ENCODE measurements around the gene COL8A2. TPM values are rescaled to one million over a fixed set of nuclear protein-coding genes. Genes with fewer than 3 reads are reported as not detected.
A peak's percentile ranks its signal among the peaks of the same experiment; 100 is the strongest.

Gene COL8A2
- total and polyA plus RNA-seq, 2 experiments from 2014 or later, result 3.2 to 30.5 TPM

DNA sequence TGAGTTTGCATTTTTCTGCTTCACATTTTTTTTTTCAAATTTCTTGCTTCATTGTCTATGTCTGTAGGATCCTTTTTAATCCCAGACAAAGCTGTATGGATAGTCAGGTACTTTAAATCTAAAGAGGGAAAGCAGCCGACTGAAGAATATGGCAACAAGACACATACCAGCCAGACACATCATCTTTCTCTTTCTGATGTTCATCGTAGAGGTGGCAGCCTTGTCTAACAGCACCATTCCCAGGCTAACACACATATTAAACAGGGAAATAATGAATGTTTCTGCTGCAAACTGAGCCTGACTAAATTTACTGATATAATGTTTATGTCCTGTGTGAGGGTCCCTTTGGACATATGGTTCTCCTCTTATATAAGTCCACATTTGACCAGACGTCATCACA, 44.8 kb downstream of the COL8A2 start:
- H3F3A ChIP-seq (ENCODE audit: insufficient read depth), result peaks cover 15% of the 10 kb centered on the region; the same call in 1 of the 2 replicates
- no peak overlapping the region for H3K9ac ChIP-seq
- H3K27ac ChIP-seq, result no peak overlapping the region
- H4K20me1 ChIP-seq (ENCODE audit: insufficient read depth), result no peaks in the 10 kb centered on the region
- 6% methylated on average over 3 of the region's 3 CpGs for WGBS, 2 experiments (ENCODE audit: low coverage in 1 of 2, low lambda C conversion rate in 2 of 2, missing lambda C conversion rate in 2 of 2)
- no peaks in the 10 kb centered on the region for H3K9me2 ChIP-seq (ENCODE audit: insufficient read depth)
- peak overlapping the region; percentile 34 for H2AFZ ChIP-seq
- 0 out of 2 replicates have a peak overlapping the region, but pooled peaks have one; percentile 8 for H3K4me3 ChIP-seq
- peak overlapping the region; percentile 6 for H3K4me2 ChIP-seq (ENCODE audit: unreplicated experiment)
- no peaks in the 10 kb centered on the region for H3K79me2 ChIP-seq (ENCODE audit: insufficient read depth)
- no peaks in the 10 kb centered on the region for H3K27me3 ChIP-seq (replicated peaks; ENCODE audit: insufficient read depth)
- in situ Hi-C loops (cut with MboI), result no loop called here
- peak; percentile 50 for DNase-seq
- TF ChIP-seq EZH2 (IDR thresholded peaks at IDR 0.05; ENCODE audit: insufficient read depth, poor library complexity, severe bottlenecking) (no peak), EZH2phosphoT487 (IDR thresholded peaks at IDR 0.05; ENCODE audit: insufficient read depth, low read depth) (no peak)
- no peaks in the 10 kb centered on the region for H3K36me3 ChIP-seq (ENCODE audit: low read depth)
- no peaks in the 10 kb centered on the region for H3K9me3 ChIP-seq (ENCODE audit: low read depth)
- peaks cover 11% of the 10 kb centered on the region for H3K4me1 ChIP-seq (ENCODE audit: insufficient read depth)

DNA sequence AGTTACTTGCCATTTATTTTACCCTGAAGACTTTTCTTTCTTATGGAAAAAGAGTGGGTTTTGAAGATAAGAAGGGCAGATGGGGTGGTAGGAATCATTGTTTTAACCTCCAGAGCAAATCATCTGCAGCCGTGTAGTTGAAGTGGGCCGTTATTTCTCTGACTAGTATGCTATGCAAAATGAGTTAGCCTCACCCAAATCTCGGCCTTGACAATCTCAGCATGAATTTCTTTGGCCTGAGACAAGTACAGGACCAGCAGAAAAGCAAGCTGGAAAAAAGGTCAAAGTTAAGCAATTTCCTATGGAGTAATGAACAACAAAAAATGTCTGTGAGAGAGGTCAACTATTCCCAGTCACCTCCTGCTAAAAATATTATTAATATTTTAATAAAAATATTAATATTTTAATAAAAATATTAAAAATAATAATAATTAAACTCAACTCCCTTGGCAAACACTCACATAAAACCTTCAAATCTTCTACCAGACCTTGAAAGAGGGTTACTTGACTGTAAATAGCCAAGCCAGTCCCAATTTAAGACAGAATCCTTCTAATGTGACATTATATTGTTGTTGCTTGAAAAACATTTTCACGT, 47.9 kb downstream of the COL8A2 start:
- H3K9ac ChIP-seq, result no peak overlapping the region
- WGBS, 2 experiments (ENCODE audit: low coverage in 1 of 2, low lambda C conversion rate in 2 of 2, missing lambda C conversion rate in 2 of 2), result 31 to 39% methylated on average over 4 of the region's 4 CpGs
- H3F3A ChIP-seq (ENCODE audit: insufficient read depth), result peaks cover 15% of the 10 kb centered on the region; the same call in 1 of the 2 replicates
- TF ChIP-seq EZH2phosphoT487 (IDR thresholded peaks at IDR 0.05; ENCODE audit: insufficient read depth, low read depth), result no peak
- TF ChIP-seq EZH2 (IDR thresholded peaks at IDR 0.05; ENCODE audit: insufficient read depth, poor library complexity, severe bottlenecking), result no peak
- in situ Hi-C loops (cut with MboI), result no loop called here
- no peak overlapping the region for H3K27ac ChIP-seq
- H4K20me1 ChIP-seq (ENCODE audit: insufficient read depth), result no peaks in the 10 kb centered on the region
- H3K4me3 ChIP-seq, result no peak overlapping the region
- no peaks in the 10 kb centered on the region for H3K9me2 ChIP-seq (ENCODE audit: insufficient read depth)
- H3K36me3 ChIP-seq (ENCODE audit: low read depth), result no peaks in the 10 kb centered on the region
- no peaks in the 10 kb centered on the region for H3K9me3 ChIP-seq (ENCODE audit: low read depth)
- H3K79me2 ChIP-seq (ENCODE audit: insufficient read depth), result no peaks in the 10 kb centered on the region
- H2AFZ ChIP-seq, result no peak overlapping the region
- DNase-seq, result peak; percentile 22
- peaks cover 11% of the 10 kb centered on the region for H3K4me1 ChIP-seq (ENCODE audit: insufficient read depth)
- no peak overlapping the region for H3K4me2 ChIP-seq (ENCODE audit: unreplicated experiment)
- no peaks in the 10 kb centered on the region for H3K27me3 ChIP-seq (replicated peaks; ENCODE audit: insufficient read depth)

DNA sequence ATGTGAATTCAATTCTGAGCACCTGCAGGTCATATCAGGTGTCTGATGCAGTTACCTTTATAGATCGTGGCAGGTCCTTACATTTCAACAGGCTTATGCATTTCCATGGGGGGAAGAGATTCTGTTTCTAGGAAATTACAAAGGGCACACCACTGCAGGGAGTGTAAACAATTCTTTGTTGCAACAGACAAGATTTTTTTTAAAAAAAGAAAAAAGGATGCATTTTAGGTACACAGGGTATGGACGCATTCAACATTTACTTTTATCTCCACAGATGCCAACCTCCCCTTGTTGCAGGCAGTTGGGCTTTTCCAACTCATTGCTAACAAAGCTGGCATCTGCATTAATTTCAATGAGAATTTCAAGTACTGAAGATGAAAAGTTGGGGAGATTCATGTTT, 54.7 kb downstream of the COL8A2 start:
- Histone ChIP-seq H3K4me3 (no peak overlapping the region), H3K9me2 (ENCODE audit: insufficient read depth) (no peaks in the 10 kb centered on the region), H3K27me3 (replicated peaks; ENCODE audit: insufficient read depth) (no peaks in the 10 kb centered on the region), H3K4me1 (ENCODE audit: insufficient read depth) (no peaks in the 10 kb centered on the region), H3K79me2 (ENCODE audit: insufficient read depth) (no peaks in the 10 kb centered on the region), H3K9ac (no peak overlapping the region), H3K4me2 (ENCODE audit: unreplicated experiment) (no peak overlapping the region), H2AFZ (no peak overlapping the region), H3F3A (ENCODE audit: insufficient read depth) (0 out of 2 replicates have a peak, but pooled peaks cover 7% of the 10 kb centered on the region), H3K9me3 (ENCODE audit: low read depth) (no peaks in the 10 kb centered on the region), H3K27ac (no peak overlapping the region), H4K20me1 (ENCODE audit: insufficient read depth) (no peaks in the 10 kb centered on the region), H3K36me3 (ENCODE audit: low read depth) (no peaks in the 10 kb centered on the region)
- TF ChIP-seq EZH2 (IDR thresholded peaks at IDR 0.05; ENCODE audit: insufficient read depth, poor library complexity, severe bottlenecking), result no peak
- TF ChIP-seq EZH2phosphoT487 (IDR thresholded peaks at IDR 0.05; ENCODE audit: insufficient read depth, low read depth), result no peak
- DNase-seq, result no peak
- in situ Hi-C loops (cut with MboI), result no loop called here
- 83% methylated on average over 2 of the region's 2 CpGs for WGBS, 2 experiments (ENCODE audit: low coverage in 1 of 2, low lambda C conversion rate in 2 of 2, missing lambda C conversion rate in 2 of 2)

DNA sequence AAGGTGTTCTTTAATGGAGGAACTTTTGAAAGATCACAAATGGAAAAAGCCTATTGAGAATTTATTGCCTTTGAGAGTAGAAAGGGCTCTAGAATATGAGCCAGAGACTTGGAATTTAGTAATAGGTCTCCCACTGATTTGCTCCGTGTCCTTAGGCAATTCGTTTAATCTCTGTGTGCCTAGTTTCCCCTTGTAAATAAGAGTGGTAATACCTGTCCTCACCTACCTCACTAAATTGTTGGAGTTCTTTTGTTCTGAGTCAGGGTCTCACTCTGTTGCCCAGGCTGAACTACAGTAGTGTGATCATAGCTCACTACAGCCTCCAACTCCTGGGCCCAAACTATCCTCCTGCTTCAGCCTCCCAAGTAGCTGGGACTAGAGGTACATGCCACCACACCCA, 56.2 kb downstream of the COL8A2 start:
- 96 to 97% methylated on average over 2 of the region's 2 CpGs for WGBS, 2 experiments (ENCODE audit: low coverage in 1 of 2, low lambda C conversion rate in 2 of 2, missing lambda C conversion rate in 2 of 2)
- Histone ChIP-seq H3K79me2 (ENCODE audit: insufficient read depth) (no peaks in the 10 kb centered on the region), H2AFZ (no peak overlapping the region), H3K9ac (no peak overlapping the region), H3K9me3 (ENCODE audit: low read depth) (no peaks in the 10 kb centered on the region), H4K20me1 (ENCODE audit: insufficient read depth) (no peaks in the 10 kb centered on the region), H3K36me3 (ENCODE audit: low read depth) (no peaks in the 10 kb centered on the region), H3K27ac (no peak overlapping the region), H3F3A (ENCODE audit: insufficient read depth) (0 out of 2 replicates have a peak, but pooled peaks cover 7% of the 10 kb centered on the region), H3K9me2 (ENCODE audit: insufficient read depth) (no peaks in the 10 kb centered on the region), H3K27me3 (replicated peaks; ENCODE audit: insufficient read depth) (no peaks in the 10 kb centered on the region), H3K4me1 (ENCODE audit: insufficient read depth) (no peaks in the 10 kb centered on the region), H3K4me3 (no peak overlapping the region), H3K4me2 (ENCODE audit: unreplicated experiment) (no peak overlapping the region)
- in situ Hi-C loops (cut with MboI), result no loop called here
- TF ChIP-seq EZH2 (IDR thresholded peaks at IDR 0.05; ENCODE audit: insufficient read depth, poor library complexity, severe bottlenecking) (no peak), EZH2phosphoT487 (IDR thresholded peaks at IDR 0.05; ENCODE audit: insufficient read depth, low read depth) (no peak)
- no peak for DNase-seq
